PFSK-1 (cell line): ENCODE results near the gene ROBO2.

ENCODE experiments used
- POLR2AphosphoS5 ChIP-seq: IDR thresholded peaks from 2 replicates; pipeline ENCODE4 v1.6.1; 2012; ENCODE audit warnings: low read depth, mild to moderate bottlenecking, control low read depth, low read length, moderate library complexity
- SIN3A ChIP-seq: IDR thresholded peaks from 2 replicates; pipeline ENCODE4 v1.6.1; 2012; ENCODE audit warnings: mild to moderate bottlenecking, low read length, moderate library complexity, borderline replicate concordance; ENCODE audit not compliant: insufficient read depth
- TAF1 ChIP-seq: IDR thresholded peaks from 2 replicates; pipeline ENCODE4 v1.6.1; 2012; ENCODE audit warnings: low read length, control low read depth, borderline replicate concordance; ENCODE audit not compliant: insufficient read depth
- TF ChIP-seq, protein P1 (sequence below), 2 experiments: IDR thresholded peaks; 2 replicates each; pipeline versions ENCODE4 v1.6.1 to v1.8.0; 2011 to 2012; ENCODE audit warnings: low read depth in 2 of 2, low read length in 2 of 2, control low read depth in 1 of 2, inconsistent platforms in 1 of 2, mild to moderate bottlenecking in 1 of 2, moderate library complexity in 1 of 2; ENCODE audit not compliant: insufficient read depth in 1 of 2

DNA sequence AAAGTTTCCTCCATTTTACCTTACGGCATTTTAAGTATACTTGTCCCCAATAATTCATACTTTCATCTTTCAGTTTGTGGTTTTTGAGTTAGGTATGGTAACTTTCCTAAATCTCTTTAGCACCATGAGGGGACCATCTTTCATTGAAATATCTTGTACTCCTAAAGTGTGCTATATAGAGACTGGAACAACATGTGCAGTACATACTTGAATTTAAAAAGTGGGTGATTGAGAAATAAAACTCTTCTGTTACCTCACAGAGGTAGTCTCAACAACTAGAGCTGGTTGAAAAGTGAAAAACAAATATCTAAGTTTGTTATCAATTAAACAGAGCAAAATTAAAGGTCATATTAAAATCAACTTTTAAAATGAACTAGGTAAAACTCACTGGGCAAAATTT, 423.1 kb downstream of the ROBO2 start:
- TF ChIP-seq SIN3A (no peak), POLR2AphosphoS5 (no peak), TAF1 (no peak)
- TF ChIP-seq, protein P1, sequence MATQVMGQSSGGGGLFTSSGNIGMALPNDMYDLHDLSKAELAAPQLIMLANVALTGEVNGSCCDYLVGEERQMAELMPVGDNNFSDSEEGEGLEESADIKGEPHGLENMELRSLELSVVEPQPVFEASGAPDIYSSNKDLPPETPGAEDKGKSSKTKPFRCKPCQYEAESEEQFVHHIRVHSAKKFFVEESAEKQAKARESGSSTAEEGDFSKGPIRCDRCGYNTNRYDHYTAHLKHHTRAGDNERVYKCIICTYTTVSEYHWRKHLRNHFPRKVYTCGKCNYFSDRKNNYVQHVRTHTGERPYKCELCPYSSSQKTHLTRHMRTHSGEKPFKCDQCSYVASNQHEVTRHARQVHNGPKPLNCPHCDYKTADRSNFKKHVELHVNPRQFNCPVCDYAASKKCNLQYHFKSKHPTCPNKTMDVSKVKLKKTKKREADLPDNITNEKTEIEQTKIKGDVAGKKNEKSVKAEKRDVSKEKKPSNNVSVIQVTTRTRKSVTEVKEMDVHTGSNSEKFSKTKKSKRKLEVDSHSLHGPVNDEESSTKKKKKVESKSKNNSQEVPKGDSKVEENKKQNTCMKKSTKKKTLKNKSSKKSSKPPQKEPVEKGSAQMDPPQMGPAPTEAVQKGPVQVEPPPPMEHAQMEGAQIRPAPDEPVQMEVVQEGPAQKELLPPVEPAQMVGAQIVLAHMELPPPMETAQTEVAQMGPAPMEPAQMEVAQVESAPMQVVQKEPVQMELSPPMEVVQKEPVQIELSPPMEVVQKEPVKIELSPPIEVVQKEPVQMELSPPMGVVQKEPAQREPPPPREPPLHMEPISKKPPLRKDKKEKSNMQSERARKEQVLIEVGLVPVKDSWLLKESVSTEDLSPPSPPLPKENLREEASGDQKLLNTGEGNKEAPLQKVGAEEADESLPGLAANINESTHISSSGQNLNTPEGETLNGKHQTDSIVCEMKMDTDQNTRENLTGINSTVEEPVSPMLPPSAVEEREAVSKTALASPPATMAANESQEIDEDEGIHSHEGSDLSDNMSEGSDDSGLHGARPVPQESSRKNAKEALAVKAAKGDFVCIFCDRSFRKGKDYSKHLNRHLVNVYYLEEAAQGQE (IDR thresholded peaks at IDR 0.05; ENCODE audit: insufficient read depth in 1 of 2, low read depth in 2 of 2, low read length in 2 of 2) = no peak
